T-helper 1 cell treated with Interleukin-12 subunit alpha and Interleukin-12 subunit beta and Interleukin-4 antibody, amounts not matched to agents 30 μg/mL and 1 μg/mL, for 36 hours (primary cell): ENCODE data around the gene C1S.

Experiments
- H3K27ac Mint-ChIP-seq: one replicate; pipeline ENCODE4 v1.8.0; 2021; ENCODE audit warnings: mild to moderate bottlenecking, mixed read lengths
- H3K27me3 Mint-ChIP-seq: one replicate; pipeline ENCODE4 v1.8.0; 2021; ENCODE audit warnings: low read depth, mixed read lengths
- H3K36me3 Mint-ChIP-seq: one replicate; pipeline ENCODE4 v1.8.0; 2021; ENCODE audit warnings: low read depth, mixed read lengths
- H3K4me1 Mint-ChIP-seq: one replicate; pipeline ENCODE4 v1.8.0; 2021; ENCODE audit warnings: low read depth, mixed read lengths
- H3K4me3 Mint-ChIP-seq: one replicate; pipeline ENCODE4 v1.8.0; 2021; ENCODE audit warnings: mild to moderate bottlenecking, moderate library complexity, mixed read lengths
- H3K9me3 Mint-ChIP-seq: one replicate; pipeline ENCODE4 v1.8.0; 2021; ENCODE audit warnings: mixed read lengths

C1S gene

DNA sequence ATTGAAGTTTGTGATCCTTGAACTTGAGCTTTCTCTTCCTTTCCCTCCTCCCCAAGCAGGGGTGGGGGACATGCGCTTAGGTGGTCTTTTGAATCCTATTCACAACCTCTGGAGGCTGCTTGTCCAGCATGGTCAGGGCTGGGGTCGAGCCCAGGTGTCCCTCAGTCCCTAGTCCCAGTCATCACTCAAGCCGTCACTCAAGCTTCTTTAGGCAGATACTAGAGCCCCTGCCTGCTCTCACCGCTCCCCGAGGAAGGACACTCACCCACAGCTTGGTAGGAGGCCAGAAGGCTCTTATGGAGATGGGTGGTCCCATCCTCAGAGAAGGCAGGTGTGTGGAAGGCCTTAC is 49.0 kb downstream of the C1S start:
- H3K4me1 Mint-ChIP-seq, result peaks cover 44% of the 10 kb centered on the region
- H3K27ac Mint-ChIP-seq, result peak overlapping the region; percentile 81
- H3K27me3 Mint-ChIP-seq, result no peaks in the 10 kb centered on the region
- H3K9me3 Mint-ChIP-seq, result peaks cover 13% of the 10 kb centered on the region
- peaks cover 22% of the 10 kb centered on the region for H3K36me3 Mint-ChIP-seq
- peak overlapping the region; percentile 93 for H3K4me3 Mint-ChIP-seq

DNA sequence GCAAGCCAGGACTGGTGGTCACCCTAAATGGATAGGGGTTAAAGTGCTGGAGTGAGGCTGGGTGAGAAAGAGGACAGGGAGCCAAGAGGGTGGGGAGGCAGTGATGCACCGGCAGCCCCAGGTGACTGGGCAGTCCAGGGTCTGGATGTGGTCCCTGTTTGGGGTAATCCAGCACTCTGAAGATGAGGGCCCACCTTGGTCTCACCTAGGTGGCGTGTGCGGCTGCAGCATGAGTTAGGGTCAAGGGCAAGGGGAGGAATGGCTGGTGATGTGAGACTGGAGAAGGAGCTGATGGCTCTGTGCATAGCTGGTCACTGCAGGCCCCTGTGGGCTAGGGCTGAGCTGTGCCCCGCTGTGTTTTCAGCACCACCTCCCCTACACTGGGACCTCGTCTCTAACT is 50.1 kb downstream of the C1S start:
- no peak overlapping the region for H3K27ac Mint-ChIP-seq
- H3K4me3 Mint-ChIP-seq, result no peak overlapping the region
- peaks cover 25% of the 10 kb centered on the region for H3K36me3 Mint-ChIP-seq

DNA sequence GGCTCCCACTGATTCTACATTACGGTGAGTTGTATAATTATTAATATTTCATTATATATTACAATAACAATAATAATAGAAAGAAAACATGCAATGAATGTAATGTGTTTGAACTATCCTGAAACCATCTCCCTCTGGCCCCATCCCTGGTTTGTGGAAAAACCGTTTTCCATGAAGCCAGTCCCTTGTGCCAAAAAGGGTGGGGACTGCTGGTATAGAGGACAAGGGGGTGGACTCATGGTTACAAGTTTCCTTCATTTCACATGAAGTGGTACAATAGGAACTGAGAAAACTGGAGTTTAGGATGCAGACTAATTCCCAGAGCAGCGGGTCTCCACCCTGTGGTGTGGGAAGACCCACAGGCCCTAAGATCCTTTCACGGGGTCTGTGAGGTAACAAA is 51.5 kb downstream of the C1S start:
- no peaks in the 10 kb centered on the region for H3K9me3 Mint-ChIP-seq
- peaks cover 18% of the 10 kb centered on the region for H3K36me3 Mint-ChIP-seq
- H3K4me1 Mint-ChIP-seq, result peaks cover 40% of the 10 kb centered on the region
- H3K27me3 Mint-ChIP-seq, result no peaks in the 10 kb centered on the region
- no peak overlapping the region for H3K4me3 Mint-ChIP-seq
- H3K27ac Mint-ChIP-seq, result no peak overlapping the region

More for the DNA sequence above, 50.1 kb downstream of the C1S start:
- Mint-ChIP-seq H3K27me3 (no peaks in the 10 kb centered on the region), H3K4me1 (peaks cover 43% of the 10 kb centered on the region), H3K9me3 (peaks cover 11% of the 10 kb centered on the region)

DNA sequence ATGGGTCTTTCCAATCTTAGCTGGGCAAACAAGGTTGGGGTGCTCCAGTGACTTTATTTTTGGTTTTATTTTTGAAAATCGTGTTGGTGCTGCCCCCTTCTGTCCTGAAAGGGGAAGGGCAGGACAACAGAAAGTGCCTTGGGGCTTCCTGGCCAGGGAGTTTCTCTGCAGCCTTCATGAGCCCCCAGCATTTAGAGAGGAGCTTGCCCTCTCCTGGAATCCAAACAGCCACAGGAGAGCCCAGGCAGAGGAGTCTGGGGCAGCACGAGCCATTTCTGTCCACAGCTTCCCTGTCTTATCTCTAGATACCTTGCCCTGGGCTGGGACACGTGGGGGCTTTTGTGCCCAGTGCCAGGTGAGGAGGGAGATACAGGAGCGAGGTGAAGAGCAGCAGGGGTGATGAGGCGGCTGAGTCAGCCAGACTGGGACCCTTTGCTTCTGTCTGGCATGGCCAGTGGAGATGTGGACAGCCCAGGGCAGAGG is 52.9 kb downstream of the C1S start:
- H3K36me3 Mint-ChIP-seq, result peaks cover 21% of the 10 kb centered on the region
- H3K27me3 Mint-ChIP-seq, result no peaks in the 10 kb centered on the region
- H3K4me3 Mint-ChIP-seq, result no peak overlapping the region
- no peaks in the 10 kb centered on the region for H3K9me3 Mint-ChIP-seq
- peaks cover 37% of the 10 kb centered on the region for H3K4me1 Mint-ChIP-seq
- peak overlapping the region; percentile 47 for H3K27ac Mint-ChIP-seq

DNA sequence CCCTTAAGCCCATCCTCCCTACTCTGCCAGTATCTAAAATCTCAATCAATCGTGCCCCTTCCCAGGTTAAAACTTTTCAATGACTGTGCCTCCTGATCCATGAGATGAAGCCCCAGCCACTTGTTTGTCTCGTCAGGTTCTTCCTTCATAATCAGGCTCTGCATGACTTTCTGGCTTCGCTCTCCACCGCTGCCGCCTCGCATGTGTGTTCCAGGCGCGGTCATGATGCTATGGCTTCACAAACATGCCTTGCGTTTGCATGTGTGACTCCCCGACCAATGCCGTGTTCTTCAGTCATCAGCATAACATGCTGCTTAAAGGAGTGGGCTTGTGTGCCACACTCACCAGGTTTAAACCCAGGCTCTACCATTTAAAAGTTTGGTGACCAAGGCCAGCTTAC is 53.5 kb downstream of the C1S start:
- H3K27me3 Mint-ChIP-seq, result no peaks in the 10 kb centered on the region
- H3K4me3 Mint-ChIP-seq, result no peak overlapping the region
- peaks cover 24% of the 10 kb centered on the region for H3K36me3 Mint-ChIP-seq
- H3K27ac Mint-ChIP-seq, result peak overlapping the region; percentile 65
- H3K9me3 Mint-ChIP-seq, result no peaks in the 10 kb centered on the region
- H3K4me1 Mint-ChIP-seq, result peaks cover 37% of the 10 kb centered on the region

DNA sequence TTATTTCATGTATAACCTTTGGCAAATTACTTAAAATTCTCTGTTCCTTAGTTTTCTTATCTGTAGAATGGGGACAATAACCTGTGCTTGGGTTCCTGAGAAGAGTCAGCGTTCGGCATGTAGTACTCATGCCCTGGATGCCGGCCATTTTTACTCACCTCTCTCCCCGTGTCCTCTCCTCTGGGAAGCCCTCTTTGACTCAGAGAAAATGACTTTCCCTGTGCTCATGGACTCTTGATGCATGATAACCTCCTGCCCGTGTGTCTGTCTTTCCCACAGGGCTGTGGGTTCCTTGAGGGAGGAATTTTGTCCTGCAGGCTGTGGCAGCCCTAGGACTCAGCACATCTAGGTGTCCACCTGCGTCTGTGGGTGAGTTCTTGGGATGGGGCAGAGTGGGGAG is 54.3 kb downstream of the C1S start:
- Mint-ChIP-seq H3K36me3 (peaks cover 24% of the 10 kb centered on the region), H3K27me3 (no peaks in the 10 kb centered on the region), H3K4me3 (no peak overlapping the region), H3K4me1 (peaks cover 30% of the 10 kb centered on the region), H3K9me3 (no peaks in the 10 kb centered on the region), H3K27ac (no peak overlapping the region)

DNA sequence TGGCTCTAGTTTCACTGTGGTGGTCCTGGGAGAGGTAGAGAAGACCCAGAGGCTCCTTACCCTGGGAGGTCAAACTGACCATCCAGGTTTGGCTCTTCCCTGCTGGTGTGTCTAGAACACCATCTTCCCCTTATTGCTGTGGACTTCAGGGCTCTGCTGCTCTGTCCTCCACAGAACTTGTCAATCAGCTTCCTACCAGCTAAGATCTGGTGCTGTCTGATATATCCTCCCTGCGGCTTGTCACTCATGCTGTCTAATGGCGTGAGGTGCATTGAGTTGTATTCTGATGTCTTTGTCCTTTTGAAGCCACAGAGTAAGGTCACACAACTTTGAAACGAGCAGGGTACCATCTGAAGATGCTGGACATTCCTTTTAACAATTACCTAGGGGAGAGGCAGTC is 55.7 kb downstream of the C1S start:
- peaks cover 18% of the 10 kb centered on the region for H3K4me1 Mint-ChIP-seq
- peaks cover 24% of the 10 kb centered on the region for H3K36me3 Mint-ChIP-seq
- H3K4me3 Mint-ChIP-seq, result no peak overlapping the region
- H3K27me3 Mint-ChIP-seq, result no peaks in the 10 kb centered on the region
- H3K27ac Mint-ChIP-seq, result no peak overlapping the region
- H3K9me3 Mint-ChIP-seq, result no peaks in the 10 kb centered on the region

DNA sequence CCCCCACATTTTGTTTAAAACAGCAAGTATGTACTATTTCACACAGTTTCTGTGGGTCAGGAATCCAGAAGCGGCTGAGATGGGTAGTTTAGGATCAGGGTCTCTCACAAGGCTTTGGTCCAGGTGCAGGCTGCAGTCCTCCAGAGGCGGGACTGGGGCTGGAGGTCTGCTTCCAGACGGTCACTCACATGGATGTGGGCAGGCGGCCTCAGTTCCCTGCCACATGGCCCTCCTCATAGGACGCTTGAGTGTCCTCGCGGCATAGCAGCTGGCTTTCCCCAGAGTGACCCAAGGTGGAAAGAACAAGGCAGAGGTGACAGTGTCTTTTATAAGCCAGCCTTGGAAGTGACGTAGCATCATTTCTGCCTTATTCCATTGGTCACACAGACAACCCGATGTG is 56.4 kb downstream of the C1S start:
- H3K36me3 Mint-ChIP-seq, result peaks cover 25% of the 10 kb centered on the region
- no peak overlapping the region for H3K27ac Mint-ChIP-seq
- no peak overlapping the region for H3K4me3 Mint-ChIP-seq
- no peaks in the 10 kb centered on the region for H3K27me3 Mint-ChIP-seq
- no peaks in the 10 kb centered on the region for H3K9me3 Mint-ChIP-seq
- H3K4me1 Mint-ChIP-seq, result peaks cover 17% of the 10 kb centered on the region

DNA sequence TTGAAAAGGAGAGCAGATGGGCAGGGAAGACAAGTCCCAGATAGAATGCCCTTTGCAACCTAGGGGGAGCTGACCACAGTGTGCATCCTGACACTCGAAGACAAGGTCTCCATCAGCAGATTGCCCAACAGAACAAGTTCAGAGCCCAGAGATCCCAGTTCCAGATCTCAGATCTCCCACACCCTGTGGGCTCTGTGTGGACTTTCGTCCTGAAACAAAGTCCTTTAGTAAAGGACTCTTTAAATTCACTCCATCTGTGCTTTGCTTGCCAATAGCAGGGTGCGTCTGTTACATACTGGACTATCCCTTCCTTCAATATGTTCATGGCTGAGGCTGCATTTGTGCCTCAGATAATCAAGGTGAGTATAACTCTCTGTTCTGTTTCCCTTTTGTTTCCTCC is 57.2 kb downstream of the C1S start:
- H3K4me1 Mint-ChIP-seq, result peaks cover 15% of the 10 kb centered on the region
- H3K27me3 Mint-ChIP-seq, result no peaks in the 10 kb centered on the region
- no peak overlapping the region for H3K27ac Mint-ChIP-seq
- no peaks in the 10 kb centered on the region for H3K9me3 Mint-ChIP-seq
- no peak overlapping the region for H3K4me3 Mint-ChIP-seq
- peaks cover 25% of the 10 kb centered on the region for H3K36me3 Mint-ChIP-seq

DNA sequence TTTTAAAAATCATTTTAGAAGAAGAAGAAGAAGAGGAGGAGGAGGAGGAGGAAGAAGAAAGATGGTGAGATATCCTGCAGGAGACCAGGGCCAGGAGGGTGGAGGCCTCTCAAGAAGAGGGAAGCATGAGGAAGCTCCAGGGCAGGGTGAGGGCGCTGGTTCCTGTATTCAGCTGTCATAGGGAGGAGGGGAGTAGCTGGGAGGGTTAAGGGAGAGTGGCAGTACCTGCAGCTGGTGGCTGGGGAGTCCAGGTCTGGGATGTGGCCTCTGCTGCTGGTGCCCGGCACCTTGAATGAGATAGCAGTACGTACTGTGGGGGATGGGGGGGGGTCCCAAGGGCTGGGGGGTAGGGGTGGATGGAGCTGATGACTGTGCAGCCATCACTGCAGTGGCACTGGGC is 58.4 kb downstream of the C1S start:
- Mint-ChIP-seq H3K4me1 (peaks cover 9% of the 10 kb centered on the region), H3K27ac (no peak overlapping the region), H3K27me3 (no peaks in the 10 kb centered on the region), H3K9me3 (no peaks in the 10 kb centered on the region), H3K4me3 (no peak overlapping the region), H3K36me3 (peaks cover 22% of the 10 kb centered on the region)

DNA sequence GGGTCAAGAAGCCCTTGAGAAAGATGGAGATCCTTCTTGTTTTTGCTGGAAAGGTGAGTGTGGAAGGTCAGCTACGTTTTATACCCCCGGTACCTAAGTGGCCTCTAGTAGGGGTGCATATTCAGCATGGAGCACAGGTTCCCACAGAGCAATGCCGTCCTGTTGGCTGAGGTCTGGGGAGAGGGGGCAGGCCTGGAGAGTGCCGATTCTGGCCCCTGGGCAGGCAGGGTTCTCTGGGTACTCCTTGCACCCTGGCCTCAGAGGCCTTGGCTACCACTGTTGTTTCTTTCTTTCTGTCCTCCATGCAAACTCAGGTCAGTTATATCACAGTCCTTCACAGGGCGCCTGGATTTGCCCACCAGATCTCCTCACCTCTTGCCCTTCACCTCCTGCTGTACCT is 59.6 kb downstream of the C1S start:
- H3K27ac Mint-ChIP-seq, result no peak overlapping the region

More for the DNA sequence above, 59.6 kb downstream of the C1S start:
- Mint-ChIP-seq H3K9me3 (no peaks in the 10 kb centered on the region), H3K4me1 (peaks cover 7% of the 10 kb centered on the region), H3K27me3 (no peaks in the 10 kb centered on the region), H3K36me3 (peaks cover 17% of the 10 kb centered on the region), H3K4me3 (no peak overlapping the region)
